B cell (primary cell): ENCODE results near the gene CTBP2. TPM values are rescaled to one million over a fixed set of nuclear protein-coding genes. Genes with fewer than 3 reads are reported as not detected.

Source experiments
- ATAC-seq: fragments of 200-7000 bp; cut with Tn5 transposase; one replicate; pipeline ENCODE4 v1.10.0; 2021; ENCODE audit warnings: low read depth, mild to moderate bottlenecking, moderate number of reproducible peaks, moderate library complexity
- CTCF ChIA-PET: fragments of 350-600 bp; sonication (Branson Sonifier 250); formaldehyde crosslinking; loops from one replicate; lab custom pipeline; 2021; ENCODE audit warnings: antibody characterized with exemption, inconsistent platforms; lab: Charles Lee
- POLR2A ChIA-PET: fragments of 350-600 bp; sonication (Branson Sonifier 250); formaldehyde crosslinking; loops from one replicate; lab custom pipeline; 2021; ENCODE audit warnings: antibody characterized with exemption; lab: Charles Lee
- DNase-seq: peaks from one replicate; pipeline ENCODE4 v3.0.0; 2013
- H2AFZ ChIP-seq: 2 replicates; pipeline ENCODE4 v1.6.1; 2012; ENCODE audit warnings: mild to moderate bottlenecking, low read depth, low read length; ENCODE audit not compliant: insufficient read depth, poor library complexity, severe bottlenecking
- H3K27ac ChIP-seq, 2 donors: 1 replicate in 1 of 2; 2 replicates in 1 of 2; pipeline ENCODE4 v1.5.1; 2012 to 2013; ENCODE audit warnings: low read length in 2 of 2, mild to moderate bottlenecking in 2 of 2, moderate library complexity in 1 of 2
- H3K27me3 ChIP-seq, 4 experiments: fragments of 200-600 bp in 1 of 4; sonication (generic) in 1 of 4; replicated peaks in 1 of 4; 1 replicate in 2 of 4; 2 replicates in 2 of 4; pipeline versions ENCODE4 v1.6.1 to v1.7.0; 2013 to 2016; ENCODE audit warnings: low read length in 3 of 4, mild to moderate bottlenecking in 2 of 4, mixed read lengths in 1 of 4, moderate library complexity in 1 of 4; ENCODE audit not compliant: insufficient read depth in 4 of 4, control insufficient read depth in 3 of 4; ENCODE audit errors: control extremely low read depth in 1 of 4
- H3K36me3 ChIP-seq, 2 experiments: replicated peaks in 1 of 2; 1 replicate in 1 of 2; 2 replicates in 1 of 2; pipeline versions ENCODE4 v1.6.1 to v1.7.1; 2013; ENCODE audit warnings: low read length in 1 of 2; ENCODE audit not compliant: insufficient read depth in 2 of 2, control insufficient read depth in 1 of 2; ENCODE audit errors: control extremely low read depth in 1 of 2, extremely low read depth in 1 of 2
- H3K4me1 ChIP-seq, 2 donors: fragments of 200-600 bp in 1 of 2; sonication (generic) in 1 of 2; 1 replicate in 1 of 2; 2 replicates in 1 of 2; pipeline versions ENCODE4 v1.5.1 to v1.6.1; 2013 to 2017; ENCODE audit warnings: low read length in 2 of 2; ENCODE audit not compliant: control insufficient read depth in 2 of 2, insufficient read depth in 2 of 2
- H3K4me2 ChIP-seq: replicated peaks from 2 replicates; pipeline ENCODE3; 2012; ENCODE audit warnings: mild to moderate bottlenecking, low read depth, low read length; ENCODE audit not compliant: poor library complexity, severe bottlenecking
- H3K4me3 ChIP-seq, 5 experiments: fragments of 200-600 bp in 1 of 5; sonication (generic) in 1 of 5; 1 replicate in 3 of 5; 2 replicates in 2 of 5; pipeline versions ENCODE4 v1.5.1 to v1.7.0; 2011 to 2016; ENCODE audit warnings: low read length in 4 of 5, mild to moderate bottlenecking in 4 of 5, low read depth in 2 of 5, control low read depth in 1 of 5, moderate library complexity in 1 of 5; ENCODE audit not compliant: insufficient read depth in 1 of 5; ENCODE audit errors: control extremely low read depth in 1 of 5, extremely low read depth in 1 of 5
- H3K79me2 ChIP-seq: fragments of 200-600 bp; sonication (generic); one replicate; pipeline ENCODE4 v1.6.0; 2016; ENCODE audit warnings: low read length; ENCODE audit not compliant: control insufficient read depth, insufficient read depth
- H3K9ac ChIP-seq: fragments of 200-600 bp; sonication (generic); 2 replicates; pipeline ENCODE4 v1.6.1; 2017; ENCODE audit warnings: mild to moderate bottlenecking, low read length, moderate library complexity
- H3K9me3 ChIP-seq, 3 donors: one replicate each; pipeline versions ENCODE4 v1.6.1 to v1.7.1; 2013; ENCODE audit warnings: low read length in 2 of 3; ENCODE audit not compliant: control insufficient read depth in 2 of 3, insufficient read depth in 1 of 3; ENCODE audit errors: control extremely low read depth in 1 of 3
- H4K20me1 ChIP-seq: 2 replicates; pipeline ENCODE4 v1.6.0; 2012; ENCODE audit warnings: mild to moderate bottlenecking, low read length; ENCODE audit not compliant: insufficient read depth, control insufficient read depth, poor library complexity, severe bottlenecking
- H3K27ac Mint-ChIP-seq: one replicate; pipeline ENCODE4 v1.8.0; 2021; ENCODE audit warnings: mixed read lengths
- H3K27me3 Mint-ChIP-seq: one replicate; pipeline ENCODE4 v1.8.0; 2021; ENCODE audit warnings: mixed read lengths
- H3K4me1 Mint-ChIP-seq: one replicate; pipeline ENCODE4 v1.8.0; 2021; ENCODE audit warnings: mixed read lengths
- H3K4me3 Mint-ChIP-seq: one replicate; pipeline ENCODE4 v1.8.0; 2021; ENCODE audit warnings: mixed read lengths
- H3K9me3 Mint-ChIP-seq: one replicate; pipeline ENCODE4 v1.8.0; 2022; ENCODE audit warnings: mixed read lengths; ENCODE audit not compliant: insufficient read depth
- EZH2 ChIP-seq: IDR thresholded peaks from 2 replicates; pipeline ENCODE4 v1.6.1; 2012; ENCODE audit warnings: borderline replicate concordance, low read depth, mild to moderate bottlenecking, moderate library complexity, low read length; ENCODE audit not compliant: insufficient read depth, poor library complexity, severe bottlenecking
- WGBS: methylation state at CpG from one replicate; pipeline ENCODE4 v1.1.5; 2013; ENCODE audit warnings: missing lambda C conversion rate; ENCODE audit not compliant: insufficient coverage; 5-methylcytosine and 5-hydroxymethylcytosine counted together
- intact Hi-C: fragments of 100-400 bp; cut with micrococcal nuclease; formaldehyde crosslinking; loops from one replicate; pipeline ENCODE4 v1.10.0; 2022
- polyA plus RNA-seq: library from polyadenylated mRNA; depleted of rRNA; stranded (reverse); fragments of >200 nt; gene quantifications from 2 replicates; pipeline ENCODE4 v1.2.3, GENCODE V29; 2012
- total RNA-seq, 2 donors: library from RNA; stranded (reverse); fragments of 120-200 nt in 1 of 2; gene quantifications; 1 replicate in 1 of 2; 2 replicates in 1 of 2; pipeline versions ENCODE4 v1.2.3 to v1.2.4, GENCODE V29; 2013 to 2022
- TF ChIP-seq, protein P1 (sequence below): fragments of 200-600 bp; IDR thresholded peaks from one replicate; pipeline ENCODE4 v1.8.0; 2022; ENCODE audit warnings: antibody characterized with exemption, mild to moderate bottlenecking

Gene CTBP2
- total and polyA plus RNA-seq, 2 donors (not counting 1 experiment from before 2014, with no cell fraction given): 0.39 to 0.85 TPM

DNA sequence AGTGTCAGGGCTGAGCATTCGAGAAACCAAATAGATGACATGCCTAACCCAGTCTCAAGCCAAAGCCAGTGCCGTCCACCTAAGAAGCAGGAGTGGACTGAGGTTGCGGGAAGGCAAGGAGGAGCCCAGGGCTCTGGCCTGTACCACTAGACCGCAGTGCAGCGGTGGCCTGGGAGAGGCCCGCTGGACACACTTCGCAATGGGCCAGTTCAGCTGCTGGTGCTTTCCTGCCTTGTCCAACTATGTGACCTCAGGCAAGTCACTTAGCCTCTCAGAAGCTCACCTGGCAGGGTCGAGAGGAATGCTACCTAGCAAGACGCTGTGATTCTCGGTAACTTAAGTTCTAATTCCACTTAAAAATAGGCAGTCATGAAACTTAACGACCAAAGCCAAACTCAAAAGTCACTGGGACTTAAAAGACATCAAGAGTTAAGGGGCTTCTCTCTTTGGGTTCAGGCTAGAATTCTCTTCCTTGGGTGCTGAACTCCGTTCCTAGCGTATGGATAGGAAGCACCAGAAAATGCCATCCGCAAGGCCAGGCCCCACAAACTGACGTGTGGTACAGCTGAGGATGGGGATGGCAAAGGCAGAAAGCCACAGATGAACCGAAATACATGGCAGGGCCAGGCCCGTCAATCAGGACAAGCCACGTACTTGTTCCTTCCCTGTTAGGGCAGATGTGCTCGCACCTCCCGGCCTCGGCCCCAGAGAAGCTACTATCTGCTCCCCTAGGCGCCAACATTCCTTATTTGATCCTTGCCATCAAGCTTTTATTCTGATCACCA is 34.2 kb downstream of the CTBP2 start:
- Mint-ChIP-seq H3K27me3 (peaks cover 7% of the 10 kb centered on the region), H3K9me3 (no peaks in the 10 kb centered on the region), H3K4me1 (no peaks in the 10 kb centered on the region), H3K4me3 (no peak overlapping the region), H3K27ac (no peak overlapping the region)
- H3K27ac ChIP-seq: no peak overlapping the region
- no peak overlapping the region for H3K4me3 ChIP-seq
- H3K27me3 ChIP-seq: no peaks in the 10 kb centered on the region
- H3K9me3 ChIP-seq: peaks cover 0 to 3% (median 0%) of the 10 kb centered on the region in 3 donors
- no peak overlapping the region for H3K9ac ChIP-seq
- no peaks in the 10 kb centered on the region for H4K20me1 ChIP-seq
- no peak for TF ChIP-seq EZH2
- TF ChIP-seq, protein P1, sequence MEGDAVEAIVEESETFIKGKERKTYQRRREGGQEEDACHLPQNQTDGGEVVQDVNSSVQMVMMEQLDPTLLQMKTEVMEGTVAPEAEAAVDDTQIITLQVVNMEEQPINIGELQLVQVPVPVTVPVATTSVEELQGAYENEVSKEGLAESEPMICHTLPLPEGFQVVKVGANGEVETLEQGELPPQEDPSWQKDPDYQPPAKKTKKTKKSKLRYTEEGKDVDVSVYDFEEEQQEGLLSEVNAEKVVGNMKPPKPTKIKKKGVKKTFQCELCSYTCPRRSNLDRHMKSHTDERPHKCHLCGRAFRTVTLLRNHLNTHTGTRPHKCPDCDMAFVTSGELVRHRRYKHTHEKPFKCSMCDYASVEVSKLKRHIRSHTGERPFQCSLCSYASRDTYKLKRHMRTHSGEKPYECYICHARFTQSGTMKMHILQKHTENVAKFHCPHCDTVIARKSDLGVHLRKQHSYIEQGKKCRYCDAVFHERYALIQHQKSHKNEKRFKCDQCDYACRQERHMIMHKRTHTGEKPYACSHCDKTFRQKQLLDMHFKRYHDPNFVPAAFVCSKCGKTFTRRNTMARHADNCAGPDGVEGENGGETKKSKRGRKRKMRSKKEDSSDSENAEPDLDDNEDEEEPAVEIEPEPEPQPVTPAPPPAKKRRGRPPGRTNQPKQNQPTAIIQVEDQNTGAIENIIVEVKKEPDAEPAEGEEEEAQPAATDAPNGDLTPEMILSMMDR: no peak
- no peaks in the 10 kb centered on the region for H3K79me2 ChIP-seq
- no peak for DNase-seq
- no peak overlapping the region for H3K4me2 ChIP-seq
- intact Hi-C loops: no loop called here
- CTCF ChIA-PET: interaction anchor here (0.5 kb wide), 1 partner anchor 197 kb away, joined by 3 read pairs; no protein-coding TSS in a partner anchor
- no peaks in the 10 kb centered on the region for H3K36me3 ChIP-seq
- POLR2A ChIA-PET: no interaction called here
- H2AFZ ChIP-seq: no peak overlapping the region
- 94% methylated on average over 22 of the region's 22 CpGs for WGBS
- ATAC-seq: no peak
- H3K4me1 ChIP-seq: no peaks in the 10 kb centered on the region

DNA sequence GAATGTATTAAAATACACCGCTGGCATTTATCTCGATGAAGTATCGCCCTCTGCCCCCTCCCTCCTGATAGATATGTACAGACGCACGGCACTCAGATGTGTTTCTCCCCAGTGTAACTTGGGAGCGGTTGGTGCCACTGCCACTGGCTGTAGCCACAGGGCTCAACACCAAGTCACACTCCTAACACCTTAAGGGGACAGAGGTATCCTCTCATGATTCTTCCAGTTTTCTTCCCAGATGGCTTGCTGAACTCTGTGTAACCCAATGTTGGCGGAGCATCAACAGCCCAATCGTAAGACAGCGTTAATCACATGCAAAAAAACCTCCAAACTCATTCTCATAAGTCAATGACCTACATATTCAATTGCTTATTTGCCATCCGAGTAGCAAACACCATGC is 35.5 kb downstream of the CTBP2 start:
- Histone ChIP-seq H3K27me3 (no peaks in the 10 kb centered on the region), H3K4me3 (no peak overlapping the region), H3K4me1 (no peaks in the 10 kb centered on the region), H4K20me1 (no peaks in the 10 kb centered on the region), H3K9me3 (no peaks in the 10 kb centered on the region), H3K9ac (no peak overlapping the region), H2AFZ (no peak overlapping the region), H3K79me2 (no peaks in the 10 kb centered on the region), H3K27ac (no peak overlapping the region), H3K4me2 (no peak overlapping the region), H3K36me3 (no peaks in the 10 kb centered on the region)
- Mint-ChIP-seq H3K9me3 (no peaks in the 10 kb centered on the region), H3K4me3 (no peak overlapping the region), H3K27me3 (peaks cover 16% of the 10 kb centered on the region), H3K27ac (no peak overlapping the region), H3K4me1 (no peaks in the 10 kb centered on the region)
- TF ChIP-seq EZH2: no peak
- TF ChIP-seq, protein P1: no peak
- WGBS: 92% methylated on average over 10 of the region's 10 CpGs
- intact Hi-C loops: no loop called here
- ChIA-PET CTCF (no interaction called here), POLR2A (no interaction called here)
- DNase-seq: no peak
- ATAC-seq: no peak
